Skeletal muscle cell (primary cell): ENCODE data around the gene RFX4.
"Not testable (repeated sequence)": the region's sequence is repeated elsewhere in the genome, so short reads cannot be mapped to it uniquely, and the experiment has no call there.

Experiments
- DNase-seq: peaks from one replicate; pipeline ENCODE4 v3.0.0-alpha.2; 2010; ENCODE audit warnings: low read depth
- H3K4me3 ChIP-seq: 2 replicates; pipeline ENCODE4 v1.5.1; 2011; ENCODE audit warnings: low read depth, mild to moderate bottlenecking, control low read depth, low read length, moderate library complexity

The RFX4 gene

GRCh38 chr12:106586803-106587684 lies 4.2 kb downstream of the RFX4 start:
- H3K4me3 ChIP-seq, result no peak overlapping the region
- no peak for DNase-seq

DNA sequence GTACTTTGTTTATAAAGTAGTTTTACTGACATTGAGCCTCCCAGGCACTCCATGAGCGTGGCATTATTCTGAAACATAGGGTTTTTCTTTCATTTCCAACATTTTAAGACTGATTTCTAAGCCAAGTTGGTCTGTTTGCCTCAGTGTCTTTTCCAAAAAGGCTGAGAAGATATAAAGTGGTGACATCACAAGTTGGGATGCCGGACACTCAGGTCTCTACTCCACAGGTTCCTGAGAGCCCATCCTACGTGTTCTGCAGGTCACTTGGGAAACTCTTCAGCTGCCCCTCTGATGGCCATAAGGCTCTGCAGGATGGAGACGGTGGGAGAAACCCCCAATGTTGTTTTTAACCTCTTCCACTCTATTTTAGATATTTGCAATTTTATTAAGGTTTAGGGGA lies 6.0 kb downstream of the RFX4 start:
- H3K4me3 ChIP-seq, result no peak overlapping the region
- no peak for DNase-seq

- no peak overlapping the region for H3K4me3 ChIP-seq
- DNase-seq, result no peak
Measured at GRCh38 chr12:106590601-106591000, 7.8 kb downstream of the RFX4 start.

DNA sequence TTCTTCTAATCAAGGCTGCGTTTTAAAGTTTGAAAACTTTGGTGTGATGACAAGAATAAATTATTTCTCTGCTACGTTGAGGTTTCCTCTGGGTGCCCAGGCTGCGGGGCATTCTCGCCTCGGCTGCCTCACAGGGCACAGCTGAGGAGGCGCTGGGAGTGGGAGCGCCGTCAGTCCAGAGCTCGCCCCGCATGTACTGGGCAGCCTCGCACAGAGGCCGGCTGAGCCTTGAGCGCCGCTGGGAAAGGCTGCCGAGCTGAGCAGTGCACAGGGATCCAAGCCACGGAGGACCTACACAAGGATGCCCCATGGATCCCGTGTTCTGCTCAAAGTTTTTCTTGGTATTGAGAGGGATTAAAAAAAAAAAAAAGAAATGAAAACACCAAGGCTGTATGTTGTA lies 11.6 kb downstream of the RFX4 start:
- no peak for DNase-seq

DNA sequence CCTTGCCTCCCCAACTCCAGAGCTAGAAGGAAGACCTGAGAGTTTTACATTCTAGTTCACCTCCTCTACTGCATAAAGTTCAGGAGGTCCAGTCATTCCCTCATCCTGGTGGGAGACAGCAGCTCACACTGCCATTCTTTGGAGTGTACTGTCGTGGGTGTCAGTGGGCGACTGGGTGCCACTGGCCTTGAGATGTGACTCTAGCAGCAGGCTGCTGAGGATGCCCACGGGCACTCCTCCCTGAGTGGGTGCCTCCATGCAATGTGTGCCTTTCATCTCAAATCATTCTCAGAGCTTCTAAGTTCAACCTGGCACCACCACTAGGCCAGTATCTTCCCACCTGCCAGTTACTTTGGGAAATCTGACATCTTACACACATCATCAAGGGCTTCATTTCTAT lies 12.5 kb downstream of the RFX4 start:
- DNase-seq, result no peak
- H3K4me3 ChIP-seq, result no peak overlapping the region

More for the DNA sequence above, 11.6 kb downstream of the RFX4 start:
- no peak overlapping the region for H3K4me3 ChIP-seq

GRCh38 chr12:106598003-106598402 lies 15.2 kb downstream of the RFX4 start:
- DNase-seq, result no peak
- H3K4me3 ChIP-seq, result no peak overlapping the region

GRCh38 chr12:106599302-106599701 lies 16.5 kb downstream of the RFX4 start:
- H3K4me3 ChIP-seq, result no peak overlapping the region
- no peak for DNase-seq

- H3K4me3 ChIP-seq, result no peak overlapping the region
- no peak for DNase-seq
Measured at GRCh38 chr12:106600503-106600902, 17.7 kb downstream of the RFX4 start.

DNA sequence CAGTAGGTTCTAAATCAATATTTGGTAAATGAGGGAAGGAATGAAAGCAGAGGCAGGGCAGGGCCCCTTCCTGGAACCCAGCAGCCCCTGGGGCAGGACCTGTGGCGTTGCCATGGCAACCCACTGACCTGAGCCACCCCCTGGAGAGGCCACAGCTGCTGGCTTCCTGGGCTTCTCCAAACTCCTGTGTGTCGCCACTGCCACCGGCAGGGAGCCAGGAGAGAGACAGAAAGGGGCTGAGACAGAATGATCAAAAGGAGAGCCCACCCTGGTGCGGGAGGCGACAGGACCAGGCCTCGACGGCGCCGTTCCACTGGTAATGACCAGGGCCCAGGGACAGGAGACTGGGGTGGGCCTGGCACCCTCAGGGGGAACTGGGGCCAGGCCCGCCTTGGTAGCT lies 18.2 kb downstream of the RFX4 start:
- no peak for DNase-seq
- no peak overlapping the region for H3K4me3 ChIP-seq

DNA sequence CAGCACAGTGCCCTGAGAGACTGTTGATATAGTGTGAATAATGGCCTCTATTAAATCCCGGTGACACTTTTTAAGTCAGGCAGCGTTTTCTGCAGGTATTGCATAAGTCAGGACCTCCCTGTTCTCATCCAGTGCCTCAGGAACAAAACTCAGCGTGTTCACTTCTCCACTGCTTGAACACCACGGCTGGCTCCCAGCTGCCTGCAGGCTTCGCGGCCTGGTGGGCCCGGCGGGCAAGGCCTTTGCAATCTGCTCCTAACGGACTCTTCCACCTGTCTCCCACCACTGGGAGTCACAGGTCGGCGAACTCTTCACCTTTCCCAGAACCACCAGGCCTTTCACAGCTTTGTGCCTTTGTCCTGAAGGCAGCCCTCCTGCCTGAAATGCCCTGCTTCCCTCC lies 18.7 kb downstream of the RFX4 start:
- no peak overlapping the region for H3K4me3 ChIP-seq
- no peak for DNase-seq

DNA sequence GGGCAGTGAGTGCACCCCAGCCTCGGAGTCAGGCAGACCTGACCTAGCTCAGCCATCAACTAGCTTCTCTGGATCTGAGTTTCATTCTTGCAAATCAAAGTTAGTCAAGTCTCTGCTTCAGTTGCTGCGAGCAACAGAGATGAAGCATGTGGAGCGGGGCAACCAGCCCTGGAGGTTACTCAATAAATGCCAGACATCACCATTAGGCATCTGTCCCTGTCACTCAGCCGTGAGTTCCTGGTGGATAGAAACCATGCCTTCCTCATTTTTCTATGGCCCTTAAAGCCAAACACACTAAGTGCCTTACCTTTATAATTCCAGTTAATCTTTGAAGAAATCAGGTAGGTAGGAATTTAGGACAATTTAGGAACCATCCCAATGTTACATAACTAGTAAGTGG lies 19.3 kb downstream of the RFX4 start:
- H3K4me3 ChIP-seq, result no peak overlapping the region
- peak; percentile 1 for DNase-seq

- H3K4me3 ChIP-seq, result no peak overlapping the region
- no peak for DNase-seq
Measured at GRCh38 chr12:106605254-106605653, 22.4 kb downstream of the RFX4 start.

- not testable (repeated sequence) for DNase-seq, H3K4me3 ChIP-seq
Measured at GRCh38 chr12:106620588-106620987, 37.8 kb downstream of the RFX4 start.

- no peak for DNase-seq
- no peak overlapping the region for H3K4me3 ChIP-seq
Measured at GRCh38 chr12:106625976-106626375, 43.2 kb downstream of the RFX4 start.

GRCh38 chr12:106629797-106630659 lies 47.2 kb downstream of the RFX4 start:
- no peak overlapping the region for H3K4me3 ChIP-seq
- no peak for DNase-seq

GRCh38 chr12:106631150-106631549 lies 48.3 kb downstream of the RFX4 start:
- DNase-seq, result no peak
- H3K4me3 ChIP-seq, result no peak overlapping the region

DNA sequence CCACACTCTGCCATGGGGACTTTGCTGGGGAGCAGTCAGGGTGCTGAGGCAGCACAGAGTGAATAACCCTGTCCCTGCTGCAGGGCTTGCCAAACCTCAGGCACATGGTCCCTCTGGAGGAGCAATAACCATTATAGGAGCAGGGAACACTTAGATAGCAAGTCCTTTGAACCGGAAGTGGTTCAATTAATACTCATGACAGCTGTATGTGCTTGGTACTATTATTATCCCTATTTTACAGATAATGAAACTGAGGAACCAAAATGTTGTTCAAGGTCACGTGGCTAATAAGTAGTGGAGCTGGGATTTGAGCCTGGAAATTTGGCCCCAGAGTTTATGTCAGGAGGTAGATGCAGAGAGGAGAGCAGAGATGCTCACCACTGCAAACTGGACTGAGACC lies 49.0 kb downstream of the RFX4 start:
- DNase-seq, result no peak
- H3K4me3 ChIP-seq, result no peak overlapping the region

GRCh38 chr12:106632797-106633450 lies 50.1 kb downstream of the RFX4 start:
- no peak for DNase-seq
- no peak overlapping the region for H3K4me3 ChIP-seq

- no peak overlapping the region for H3K4me3 ChIP-seq
- no peak for DNase-seq
Measured at GRCh38 chr12:106633451-106633823, 50.6 kb downstream of the RFX4 start.

DNA sequence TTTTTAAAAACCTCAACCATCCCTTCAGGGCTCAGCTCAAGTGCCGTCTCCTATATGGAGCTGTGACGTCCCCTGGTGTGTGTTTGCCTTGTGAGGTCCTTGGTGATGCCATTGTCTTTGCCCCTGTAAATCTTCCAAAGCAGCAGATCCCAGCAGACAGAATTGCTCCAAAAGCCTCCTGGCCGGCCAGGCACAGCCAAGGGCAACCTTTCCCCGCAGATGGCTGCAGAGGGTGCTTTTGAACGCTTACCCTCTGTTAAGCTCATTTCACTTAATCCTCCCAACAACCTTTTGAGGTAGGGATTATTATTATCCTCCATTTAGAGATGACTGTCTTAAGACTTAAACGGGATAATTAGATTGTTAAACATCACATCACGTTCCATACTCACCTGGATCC lies 51.4 kb downstream of the RFX4 start:
- no peak overlapping the region for H3K4me3 ChIP-seq
- no peak for DNase-seq
